ENCODE data around the gene CTNND1.
"Not testable (repeated sequence)": the region's sequence is repeated elsewhere in the genome, so short reads cannot be mapped to it uniquely, and the experiment has no call there.

The CTNND1 gene

GRCh38 chr11:57761301-57762234 lies at the start of gene CTNND1:
Gene CTNND1, plus strand, starts transcription at chr11:57761802. Its CDS starts 29,677 bp downstream, at chr11:57791479.
- Histone ChIP-seq H2AFZ (ENCODE audit: low read length, unreplicated experiment) (peak within 1 kb of the TSS; percentile 92), H3K27ac (ENCODE audit: low read depth, low read length) (peak within 1 kb of the TSS; percentile 93), H3K79me2 (ENCODE audit: control insufficient read depth, insufficient read depth, low read length, unreplicated experiment) (peaks cover 45% of the 10 kb centered on the region), H3K27me3 (ENCODE audit: insufficient read depth, low read length) (no peaks in the 10 kb centered on the region), H3K4me3 (ENCODE audit: low read depth, low read length) (peak within 1 kb of the TSS; percentile 79), H3K36me3 (ENCODE audit: insufficient read depth, low read length) (no peaks in the 10 kb centered on the region), H3K4me1 (ENCODE audit: control insufficient read depth, insufficient read depth, low read length, unreplicated experiment) (peaks cover 17% of the 10 kb centered on the region)

- peaks cover 41% of the 10 kb centered on the region for H3K79me2 ChIP-seq (ENCODE audit: control insufficient read depth, insufficient read depth, low read length, unreplicated experiment)
- H3K27ac ChIP-seq (ENCODE audit: low read depth, low read length), result peak within 1 kb of the TSS; percentile 80
- H3K4me3 ChIP-seq (ENCODE audit: low read depth, low read length), result peak within 1 kb of the TSS; percentile 100
- peak within 1 kb of the TSS; percentile 87 for H2AFZ ChIP-seq (ENCODE audit: low read length, unreplicated experiment)
- peaks cover 13% of the 10 kb centered on the region for H3K4me1 ChIP-seq (ENCODE audit: control insufficient read depth, insufficient read depth, low read length, unreplicated experiment)
- H3K27me3 ChIP-seq (ENCODE audit: insufficient read depth, low read length), result no peaks in the 10 kb centered on the region
- no peaks in the 10 kb centered on the region for H3K36me3 ChIP-seq (ENCODE audit: insufficient read depth, low read length)
Measured at GRCh38 chr11:57712256-57713150, 49.1 kb upstream of the CTNND1 start, which contains the start of gene TMX2. Gene TMX2, plus strand, starts transcription at chr11:57712593. Its CDS starts 26 bp downstream, at chr11:57712619.

- H3K27ac ChIP-seq (ENCODE audit: low read depth, low read length), result no peak overlapping the region
- peaks cover 13% of the 10 kb centered on the region for H3K4me1 ChIP-seq (ENCODE audit: control insufficient read depth, insufficient read depth, low read length, unreplicated experiment)
- no peaks in the 10 kb centered on the region for H3K27me3 ChIP-seq (ENCODE audit: insufficient read depth, low read length)
- peaks cover 53% of the 10 kb centered on the region for H3K79me2 ChIP-seq (ENCODE audit: control insufficient read depth, insufficient read depth, low read length, unreplicated experiment)
- H3K36me3 ChIP-seq (ENCODE audit: insufficient read depth, low read length), result no peaks in the 10 kb centered on the region
- H3K4me3 ChIP-seq (ENCODE audit: low read depth, low read length), result peak overlapping the region; percentile 100
- H2AFZ ChIP-seq (ENCODE audit: low read length, unreplicated experiment), result no peak overlapping the region
Measured at GRCh38 chr11:57713835-57714234, 47.8 kb upstream of the CTNND1 start.

- H3K79me2 ChIP-seq (ENCODE audit: control insufficient read depth, insufficient read depth, low read length, unreplicated experiment), result peaks cover 60% of the 10 kb centered on the region
- not testable (repeated sequence) for H3K4me1 ChIP-seq (ENCODE audit: control insufficient read depth, insufficient read depth, low read length, unreplicated experiment); H3K4me3 ChIP-seq (ENCODE audit: low read depth, low read length); H3K36me3 ChIP-seq (ENCODE audit: insufficient read depth, low read length); H3K27me3 ChIP-seq (ENCODE audit: insufficient read depth, low read length); H3K27ac ChIP-seq (ENCODE audit: low read depth, low read length); H2AFZ ChIP-seq (ENCODE audit: low read length, unreplicated experiment)
Measured at GRCh38 chr11:57716726-57717125, 44.9 kb upstream of the CTNND1 start.

- Histone ChIP-seq H3K4me1 (ENCODE audit: control insufficient read depth, insufficient read depth, low read length, unreplicated experiment) (no peaks in the 10 kb centered on the region), H3K27ac (ENCODE audit: low read depth, low read length) (no peak overlapping the region), H2AFZ (ENCODE audit: low read length, unreplicated experiment) (no peak overlapping the region), H3K36me3 (ENCODE audit: insufficient read depth, low read length) (no peaks in the 10 kb centered on the region), H3K79me2 (ENCODE audit: control insufficient read depth, insufficient read depth, low read length, unreplicated experiment) (peaks cover 49% of the 10 kb centered on the region), H3K4me3 (ENCODE audit: low read depth, low read length) (no peak overlapping the region), H3K27me3 (ENCODE audit: insufficient read depth, low read length) (no peaks in the 10 kb centered on the region)
Measured at GRCh38 chr11:57727185-57727584, 34.4 kb upstream of the CTNND1 start.

- H3K27me3 ChIP-seq (ENCODE audit: insufficient read depth, low read length), result no peaks in the 10 kb centered on the region
- no peak overlapping the region for H3K4me3 ChIP-seq (ENCODE audit: low read depth, low read length)
- H3K4me1 ChIP-seq (ENCODE audit: control insufficient read depth, insufficient read depth, low read length, unreplicated experiment), result no peaks in the 10 kb centered on the region
- no peak overlapping the region for H3K27ac ChIP-seq (ENCODE audit: low read depth, low read length)
- H3K36me3 ChIP-seq (ENCODE audit: insufficient read depth, low read length), result no peaks in the 10 kb centered on the region
- peaks cover 53% of the 10 kb centered on the region for H3K79me2 ChIP-seq (ENCODE audit: control insufficient read depth, insufficient read depth, low read length, unreplicated experiment)
- no peak overlapping the region for H2AFZ ChIP-seq (ENCODE audit: low read length, unreplicated experiment)
Measured at GRCh38 chr11:57728829-57729228, 32.8 kb upstream of the CTNND1 start.

GRCh38 chr11:57729479-57729878 lies 32.1 kb upstream of the CTNND1 start:
- Histone ChIP-seq H3K27ac (ENCODE audit: low read depth, low read length) (no peak overlapping the region), H3K27me3 (ENCODE audit: insufficient read depth, low read length) (no peaks in the 10 kb centered on the region), H3K4me1 (ENCODE audit: control insufficient read depth, insufficient read depth, low read length, unreplicated experiment) (no peaks in the 10 kb centered on the region), H2AFZ (ENCODE audit: low read length, unreplicated experiment) (no peak overlapping the region), H3K4me3 (ENCODE audit: low read depth, low read length) (no peak overlapping the region), H3K79me2 (ENCODE audit: control insufficient read depth, insufficient read depth, low read length, unreplicated experiment) (peaks cover 49% of the 10 kb centered on the region), H3K36me3 (ENCODE audit: insufficient read depth, low read length) (no peaks in the 10 kb centered on the region)

GRCh38 chr11:57732661-57733060 lies 28.9 kb upstream of the CTNND1 start:
- Histone ChIP-seq H3K27me3 (ENCODE audit: insufficient read depth, low read length) (no peaks in the 10 kb centered on the region), H2AFZ (ENCODE audit: low read length, unreplicated experiment) (no peak overlapping the region), H3K27ac (ENCODE audit: low read depth, low read length) (no peak overlapping the region), H3K79me2 (ENCODE audit: control insufficient read depth, insufficient read depth, low read length, unreplicated experiment) (peaks cover 41% of the 10 kb centered on the region), H3K4me1 (ENCODE audit: control insufficient read depth, insufficient read depth, low read length, unreplicated experiment) (no peaks in the 10 kb centered on the region), H3K4me3 (ENCODE audit: low read depth, low read length) (no peak overlapping the region), H3K36me3 (ENCODE audit: insufficient read depth, low read length) (no peaks in the 10 kb centered on the region)

GRCh38 chr11:57735619-57736298 lies 25.8 kb upstream of the CTNND1 start:
- Histone ChIP-seq H2AFZ (ENCODE audit: low read length, unreplicated experiment) (no peak overlapping the region), H3K79me2 (ENCODE audit: control insufficient read depth, insufficient read depth, low read length, unreplicated experiment) (peaks cover 26% of the 10 kb centered on the region), H3K27me3 (ENCODE audit: insufficient read depth, low read length) (no peaks in the 10 kb centered on the region), H3K4me1 (ENCODE audit: control insufficient read depth, insufficient read depth, low read length, unreplicated experiment) (peaks cover 4% of the 10 kb centered on the region), H3K27ac (ENCODE audit: low read depth, low read length) (no peak overlapping the region), H3K4me3 (ENCODE audit: low read depth, low read length) (no peak overlapping the region), H3K36me3 (ENCODE audit: insufficient read depth, low read length) (no peaks in the 10 kb centered on the region)
